Neural progenitor cell (in vitro differentiated cells): ENCODE measurements around the gene DCDC2.

Experiments used
- CTCF ChIP-seq: fragments of 200-600 bp; sonication (generic); IDR thresholded peaks from 2 replicates; pipeline ENCODE4 v1.5.1; 2017; ENCODE audit warnings: antibody characterized with exemption, mild to moderate bottlenecking
- EZH2 ChIP-seq: fragments of 200-600 bp; sonication (generic); IDR thresholded peaks from 2 replicates; pipeline ENCODE4 v1.6.1; 2017; ENCODE audit warnings: antibody characterized with exemption, mild to moderate bottlenecking, moderate library complexity

- TF ChIP-seq CTCF (no peak), EZH2 (no peak)
Observed at GRCh38 chr6:24228123-24228522, 129.7 kb downstream of the DCDC2 start.
